ENCODE results near the gene ENO1.

GRCh38 chr1:8863794-8864233 lies 14.7 kb downstream of the ENO1 start:
- TF ChIP-seq POLR2A (IDR thresholded peaks at IDR 0.05; ENCODE audit: low read depth, low read length) (no peak), MAZ (IDR thresholded peaks at IDR 0.05; ENCODE audit: borderline replicate concordance, low read depth, low read length) (no peak), CTCF (conservative IDR thresholded peaks at IDR 0.05; ENCODE audit: low read depth, low read length) (no peak), USF2 (IDR thresholded peaks at IDR 0.05; ENCODE audit: low read depth, low read length) (no peak), CEBPB (IDR thresholded peaks at IDR 0.05; ENCODE audit: low read depth, low read length) (no peak), FOS (IDR thresholded peaks at IDR 0.05; ENCODE audit: low read depth, low read length) (no peak), ELK1 (IDR thresholded peaks at IDR 0.05; ENCODE audit: borderline replicate concordance, low read depth, low read length) (no peak), RCOR1 (IDR thresholded peaks at IDR 0.05; ENCODE audit: insufficient replicate concordance, low read length) (no peak), SMC3 (IDR thresholded peaks at IDR 0.05; ENCODE audit: low read depth, low read length) (no peak), MXI1 (IDR thresholded peaks at IDR 0.05; ENCODE audit: borderline replicate concordance, low read depth, low read length) (no peak), RAD21 (IDR thresholded peaks at IDR 0.05; ENCODE audit: low read length) (no peak)
